IPS-18c (cell line): ENCODE results near the gene RAB44.

Source experiments
- H3K4me3 ChIP-seq: 2 replicates; pipeline ENCODE4 v1.7.0; 2013; ENCODE audit warnings: low read depth, mild to moderate bottlenecking, low read length, moderate library complexity; ENCODE audit not compliant: insufficient read depth
- H3K9me3 ChIP-seq: one replicate; pipeline ENCODE4 v1.6.1; 2013; ENCODE audit warnings: mild to moderate bottlenecking, low read length, moderate library complexity; ENCODE audit not compliant: control insufficient read depth, insufficient read depth

Gene RAB44

GRCh38 chr6:36683145-36683655, 14.4 kb upstream of the RAB44 start:
- H3K4me3 ChIP-seq, result no peak overlapping the region
- H3K9me3 ChIP-seq, result no peaks in the 10 kb centered on the region

GRCh38 chr6:36683656-36684446, 13.8 kb upstream of the RAB44 start:
- Histone ChIP-seq H3K4me3 (no peak overlapping the region), H3K9me3 (no peaks in the 10 kb centered on the region)

GRCh38 chr6:36684447-36684812, 13.2 kb upstream of the RAB44 start:
- H3K4me3 ChIP-seq, result no peak overlapping the region
- no peaks in the 10 kb centered on the region for H3K9me3 ChIP-seq

GRCh38 chr6:36685166-36685924, 12.3 kb upstream of the RAB44 start:
- no peak overlapping the region for H3K4me3 ChIP-seq

GRCh38 chr6:36685926-36686667, 11.5 kb upstream of the RAB44 start:
- H3K9me3 ChIP-seq, result no peaks in the 10 kb centered on the region
- no peak overlapping the region for H3K4me3 ChIP-seq

More at GRCh38 chr6:36685166-36685924, 12.3 kb upstream of the RAB44 start:
- no peaks in the 10 kb centered on the region for H3K9me3 ChIP-seq

DNA sequence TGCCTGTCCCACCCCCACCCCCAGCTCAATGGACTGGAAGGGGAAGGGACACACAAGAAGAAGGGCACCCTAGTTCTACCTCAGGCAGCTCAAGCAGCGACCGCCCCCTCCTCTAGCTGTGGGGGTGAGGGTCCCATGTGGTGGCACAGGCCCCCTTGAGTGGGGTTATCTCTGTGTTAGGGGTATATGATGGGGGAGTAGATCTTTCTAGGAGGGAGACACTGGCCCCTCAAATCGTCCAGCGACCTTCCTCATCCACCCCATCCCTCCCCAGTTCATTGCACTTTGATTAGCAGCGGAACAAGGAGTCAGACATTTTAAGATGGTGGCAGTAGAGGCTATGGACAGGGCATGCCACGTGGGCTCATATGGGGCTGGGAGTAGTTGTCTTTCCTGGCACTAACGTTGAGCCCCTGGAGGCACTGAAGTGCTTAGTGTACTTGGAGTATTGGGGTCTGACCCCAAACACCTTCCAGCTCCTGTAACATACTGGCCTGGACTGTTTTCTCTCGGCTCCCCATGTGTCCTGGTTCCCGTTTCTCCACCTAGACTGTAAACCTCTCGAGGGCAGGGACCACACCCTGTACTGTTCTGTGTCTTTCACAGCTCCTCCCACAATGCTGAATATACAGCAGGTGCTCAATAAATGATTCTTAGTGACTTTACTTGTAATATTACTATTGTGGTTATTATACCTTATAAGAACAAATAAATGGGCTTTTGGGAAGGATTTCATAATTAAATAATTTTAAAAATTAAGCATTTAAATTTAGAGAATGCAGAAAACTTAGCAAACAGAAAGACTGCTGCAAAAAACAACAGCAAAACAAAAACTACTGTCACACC, 10.7 kb upstream of the RAB44 start:
- no peaks in the 10 kb centered on the region for H3K9me3 ChIP-seq
- H3K4me3 ChIP-seq, result no peak overlapping the region

DNA sequence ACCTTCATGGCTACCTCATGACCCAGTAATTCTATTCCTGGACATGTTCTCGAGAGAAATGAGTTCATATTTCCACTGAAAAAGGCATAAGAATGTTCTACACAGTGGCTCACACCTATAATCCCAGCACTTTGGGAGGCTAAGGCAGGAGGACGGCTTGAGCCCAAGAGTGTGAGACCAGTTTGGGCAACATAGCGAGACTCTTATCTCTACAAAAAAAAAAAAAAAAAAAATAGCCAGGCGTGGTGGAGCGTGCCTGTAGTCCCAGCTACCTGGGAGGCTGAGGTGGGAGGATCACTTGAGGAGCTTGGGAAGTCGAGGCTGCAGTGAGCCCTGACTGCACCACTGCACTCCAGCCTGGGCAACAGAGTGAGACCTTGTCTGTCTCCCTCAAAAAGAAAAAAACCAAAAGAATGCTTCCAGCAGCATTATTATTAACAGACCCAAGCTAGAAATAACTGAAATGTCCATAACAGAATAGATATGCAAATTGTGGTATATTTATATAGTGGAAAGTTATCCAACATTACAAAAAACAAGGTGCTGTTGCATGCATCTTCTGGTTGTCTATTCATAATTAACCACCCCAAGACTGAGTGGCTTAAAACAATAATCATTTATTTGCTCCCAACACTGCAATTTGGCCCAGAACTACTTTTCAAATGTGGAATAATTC, 9.4 kb upstream of the RAB44 start:
- H3K9me3 ChIP-seq, result no peaks in the 10 kb centered on the region
- no peak overlapping the region for H3K4me3 ChIP-seq

- Histone ChIP-seq H3K9me3 (no peaks in the 10 kb centered on the region), H3K4me3 (no peak overlapping the region)
Measured at GRCh38 chr6:36688739-36689075, 8.9 kb upstream of the RAB44 start.

DNA sequence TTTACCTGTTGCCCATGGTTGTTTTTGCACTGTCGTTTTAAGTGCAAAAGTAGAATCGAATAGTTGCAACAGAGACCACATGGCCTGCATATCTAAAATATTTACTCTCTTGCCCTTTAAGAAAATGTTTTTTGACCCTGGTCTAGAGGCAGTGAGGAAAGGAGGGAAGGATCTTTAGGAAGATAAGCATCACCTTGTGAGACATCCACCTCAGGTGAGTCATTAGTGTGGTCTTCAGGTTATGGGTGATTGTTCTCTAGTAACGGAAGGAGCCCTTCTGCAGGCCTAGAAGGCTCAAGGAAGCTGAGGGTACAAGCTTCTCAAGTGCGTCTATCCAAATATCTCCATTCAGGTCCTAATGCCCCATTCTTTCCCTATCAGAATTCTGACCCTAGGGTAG, 6.6 kb upstream of the RAB44 start:
- no peaks in the 10 kb centered on the region for H3K9me3 ChIP-seq

DNA sequence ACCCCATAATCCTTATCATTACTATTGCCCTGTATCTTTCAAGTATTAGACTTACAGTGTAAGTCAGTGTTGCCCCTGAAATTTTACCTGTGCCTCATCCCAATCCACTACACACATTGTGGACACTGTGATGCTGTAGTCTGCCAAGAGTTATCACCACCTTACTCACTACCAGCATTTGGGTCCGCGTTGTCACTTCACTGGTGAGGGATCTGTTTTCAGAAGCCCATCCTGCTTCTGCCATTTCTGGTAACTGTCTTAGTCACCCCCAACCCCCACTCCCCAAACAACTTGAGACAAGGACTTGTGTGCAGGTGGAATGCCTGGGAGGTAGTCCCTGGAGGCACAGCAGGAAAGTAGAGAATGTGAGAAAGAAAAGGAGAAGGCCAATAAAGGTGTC, 6.0 kb upstream of the RAB44 start:
- H3K4me3 ChIP-seq, result no peak overlapping the region
- H3K9me3 ChIP-seq, result no peaks in the 10 kb centered on the region

More for the DNA sequence above, 6.6 kb upstream of the RAB44 start:
- no peak overlapping the region for H3K4me3 ChIP-seq

DNA sequence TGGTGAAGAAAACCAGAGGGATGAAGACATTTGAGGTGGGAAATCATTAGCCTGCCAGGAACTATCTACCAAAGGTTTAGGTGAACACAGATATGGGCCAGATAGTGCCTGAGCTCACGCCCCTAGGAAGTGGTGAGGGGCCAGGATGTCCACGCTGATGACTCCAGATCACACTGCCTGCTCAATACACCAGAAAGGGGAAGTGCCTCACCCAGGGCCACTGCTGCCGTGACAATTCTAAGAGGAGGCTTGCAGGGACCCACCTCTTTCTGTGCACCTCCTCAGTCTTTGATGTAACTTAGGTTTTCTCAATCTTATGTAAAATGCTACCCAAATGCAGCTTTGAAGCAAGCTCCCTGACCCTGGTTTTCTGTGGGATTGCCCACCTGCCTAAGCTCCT, 5.4 kb upstream of the RAB44 start:
- H3K4me3 ChIP-seq, result no peak overlapping the region
- H3K9me3 ChIP-seq, result no peaks in the 10 kb centered on the region

- H3K4me3 ChIP-seq, result no peak overlapping the region
- no peaks in the 10 kb centered on the region for H3K9me3 ChIP-seq
Measured at GRCh38 chr6:36692861-36693702, 4.5 kb upstream of the RAB44 start.

DNA sequence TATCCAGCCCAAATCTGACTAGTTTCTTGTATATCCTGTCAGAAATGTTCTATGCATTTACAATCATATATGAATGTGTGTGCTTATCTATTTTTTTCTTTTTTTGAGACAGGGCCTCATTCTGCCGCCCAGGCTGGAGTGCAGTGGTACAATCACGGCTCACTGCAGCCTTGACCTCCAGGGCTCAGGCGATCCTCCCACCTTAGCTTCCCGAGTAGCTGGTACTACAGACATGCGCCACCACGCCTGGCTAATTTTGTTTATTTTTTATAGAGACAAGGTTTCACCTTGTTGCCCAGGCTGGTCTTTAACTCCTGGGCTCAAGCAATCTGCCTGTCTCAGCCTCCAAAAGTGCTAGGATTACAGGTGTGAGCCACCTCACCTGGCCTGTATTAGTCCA, 3.0 kb upstream of the RAB44 start:
- Histone ChIP-seq H3K9me3 (no peaks in the 10 kb centered on the region), H3K4me3 (no peak overlapping the region)

DNA sequence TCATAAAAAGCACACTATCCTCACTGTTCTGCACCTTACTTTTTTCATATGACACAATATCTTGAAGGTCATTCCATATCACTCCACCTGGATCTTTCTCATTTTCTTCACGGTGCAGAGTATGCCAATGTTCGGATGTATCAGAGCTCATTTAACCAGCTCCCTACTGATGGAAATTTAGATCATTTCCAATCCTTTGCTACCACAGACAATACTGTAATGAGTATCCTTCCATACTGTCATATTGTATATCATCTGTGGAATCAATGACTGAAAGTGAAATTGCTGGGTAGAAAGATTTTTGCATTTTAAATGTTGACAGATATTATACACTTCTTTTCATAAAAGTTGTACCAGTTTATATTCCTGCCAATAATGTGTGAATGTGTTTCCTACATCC, 2.2 kb upstream of the RAB44 start:
- no peaks in the 10 kb centered on the region for H3K9me3 ChIP-seq
- H3K4me3 ChIP-seq, result no peak overlapping the region

- Histone ChIP-seq H3K9me3 (no peaks in the 10 kb centered on the region), H3K4me3 (no peak overlapping the region)
Measured at GRCh38 chr6:36698196-36698595, 570 bp downstream of the RAB44 start.

GRCh38 chr6:36698871-36699271, 1.2 kb downstream of the RAB44 start:
- H3K4me3 ChIP-seq, result no peak overlapping the region
- no peaks in the 10 kb centered on the region for H3K9me3 ChIP-seq
